Uterus (tissue), 2 donors: ENCODE results near the gene GRM8.

Experiments
- CTCF ChIP-seq, 4 experiments: fragments of 200-600 bp in 2 of 4; fragments of 450-650 bp in 2 of 4; sonication (generic) in 2 of 4; IDR thresholded peaks; one replicate each; pipeline ENCODE4 v1.5.1; 2016 to 2019; ENCODE audit warnings: antibody characterized with exemption in 4 of 4, mild to moderate bottlenecking in 2 of 4, moderate library complexity in 1 of 4
- POLR2A ChIP-seq, 2 donors: fragments of 450-650 bp; IDR thresholded peaks; one replicate each; pipeline ENCODE4 v1.6.1; 2016; ENCODE audit warnings: antibody characterized with exemption in 2 of 2, mild to moderate bottlenecking in 1 of 2, moderate library complexity in 1 of 2

- TF ChIP-seq POLR2A (IDR thresholded peaks at IDR 0.05): no peak
- no peak for TF ChIP-seq CTCF (IDR thresholded peaks at IDR 0.05)
Observed at GRCh38 chr7:127080576-127080975, 172.2 kb downstream of the GRM8 start.
